Measurements from ENCODE around the gene RIPK1.
"Not testable (repeated sequence)": the region's sequence is repeated elsewhere in the genome, so short reads cannot be mapped to it uniquely, and the experiment has no call there.

Gene RIPK1

GRCh38 chr6:3022765-3023662 is 45.3 kb upstream of the RIPK1 start:
- H3K4me2 ChIP-seq (ENCODE audit: low read length), result peak overlapping the region; percentile 49
- no peaks in the 10 kb centered on the region for H4K20me1 ChIP-seq (ENCODE audit: insufficient read depth, low read length)
- H2AFZ ChIP-seq (ENCODE audit: low read depth, low read length), result no peak overlapping the region
- TF ChIP-seq, protein P1, sequence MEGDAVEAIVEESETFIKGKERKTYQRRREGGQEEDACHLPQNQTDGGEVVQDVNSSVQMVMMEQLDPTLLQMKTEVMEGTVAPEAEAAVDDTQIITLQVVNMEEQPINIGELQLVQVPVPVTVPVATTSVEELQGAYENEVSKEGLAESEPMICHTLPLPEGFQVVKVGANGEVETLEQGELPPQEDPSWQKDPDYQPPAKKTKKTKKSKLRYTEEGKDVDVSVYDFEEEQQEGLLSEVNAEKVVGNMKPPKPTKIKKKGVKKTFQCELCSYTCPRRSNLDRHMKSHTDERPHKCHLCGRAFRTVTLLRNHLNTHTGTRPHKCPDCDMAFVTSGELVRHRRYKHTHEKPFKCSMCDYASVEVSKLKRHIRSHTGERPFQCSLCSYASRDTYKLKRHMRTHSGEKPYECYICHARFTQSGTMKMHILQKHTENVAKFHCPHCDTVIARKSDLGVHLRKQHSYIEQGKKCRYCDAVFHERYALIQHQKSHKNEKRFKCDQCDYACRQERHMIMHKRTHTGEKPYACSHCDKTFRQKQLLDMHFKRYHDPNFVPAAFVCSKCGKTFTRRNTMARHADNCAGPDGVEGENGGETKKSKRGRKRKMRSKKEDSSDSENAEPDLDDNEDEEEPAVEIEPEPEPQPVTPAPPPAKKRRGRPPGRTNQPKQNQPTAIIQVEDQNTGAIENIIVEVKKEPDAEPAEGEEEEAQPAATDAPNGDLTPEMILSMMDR (IDR thresholded peaks at IDR 0.05; ENCODE audit: low read depth, low read length), result no peak
- no peak for TF ChIP-seq EZH2phosphoT487 (IDR thresholded peaks at IDR 0.05; ENCODE audit: low read depth)
- no peak overlapping the region for H3K9ac ChIP-seq (ENCODE audit: low read length)
- H3K4me1 ChIP-seq (ENCODE audit: low read length), result peaks cover 35% of the 10 kb centered on the region
- no peak overlapping the region for H3K27ac ChIP-seq (ENCODE audit: low read length)
- no peaks in the 10 kb centered on the region for H3K36me3 ChIP-seq (replicated peaks; ENCODE audit: low read depth, low read length)
- H3K9me3 ChIP-seq (ENCODE audit: insufficient read depth, low read length), result no peaks in the 10 kb centered on the region
- H3K27me3 ChIP-seq (ENCODE audit: low read depth, low read length), result no peaks in the 10 kb centered on the region
- H3K79me2 ChIP-seq (ENCODE audit: low read length), result no peaks in the 10 kb centered on the region
- no peak overlapping the region for H3K4me3 ChIP-seq (ENCODE audit: low read length)

- Histone ChIP-seq H3K36me3 (replicated peaks; ENCODE audit: low read depth, low read length) (no peaks in the 10 kb centered on the region), H2AFZ (ENCODE audit: low read depth, low read length) (peak overlapping the region; percentile 47; the same call in 1 of the 2 replicates), H3K4me3 (ENCODE audit: low read length) (peak overlapping the region; percentile 35), H3K9me3 (ENCODE audit: insufficient read depth, low read length) (no peaks in the 10 kb centered on the region), H4K20me1 (ENCODE audit: insufficient read depth, low read length) (no peaks in the 10 kb centered on the region), H3K79me2 (ENCODE audit: low read length) (no peaks in the 10 kb centered on the region), H3K27ac (ENCODE audit: low read length) (no peak overlapping the region), H3K4me1 (ENCODE audit: low read length) (peaks cover 35% of the 10 kb centered on the region), H3K9ac (ENCODE audit: low read length) (peak overlapping the region; percentile 31; the same call in 1 of the 2 replicates), H3K4me2 (ENCODE audit: low read length) (peak overlapping the region; percentile 49), H3K27me3 (ENCODE audit: low read depth, low read length) (no peaks in the 10 kb centered on the region)
- TF ChIP-seq, protein P1 (IDR thresholded peaks at IDR 0.05; ENCODE audit: low read depth, low read length), result no peak
- TF ChIP-seq EZH2phosphoT487 (IDR thresholded peaks at IDR 0.05; ENCODE audit: low read depth), result no peak
Observed at GRCh38 chr6:3023663-3024483, 44.4 kb upstream of the RIPK1 start.

DNA sequence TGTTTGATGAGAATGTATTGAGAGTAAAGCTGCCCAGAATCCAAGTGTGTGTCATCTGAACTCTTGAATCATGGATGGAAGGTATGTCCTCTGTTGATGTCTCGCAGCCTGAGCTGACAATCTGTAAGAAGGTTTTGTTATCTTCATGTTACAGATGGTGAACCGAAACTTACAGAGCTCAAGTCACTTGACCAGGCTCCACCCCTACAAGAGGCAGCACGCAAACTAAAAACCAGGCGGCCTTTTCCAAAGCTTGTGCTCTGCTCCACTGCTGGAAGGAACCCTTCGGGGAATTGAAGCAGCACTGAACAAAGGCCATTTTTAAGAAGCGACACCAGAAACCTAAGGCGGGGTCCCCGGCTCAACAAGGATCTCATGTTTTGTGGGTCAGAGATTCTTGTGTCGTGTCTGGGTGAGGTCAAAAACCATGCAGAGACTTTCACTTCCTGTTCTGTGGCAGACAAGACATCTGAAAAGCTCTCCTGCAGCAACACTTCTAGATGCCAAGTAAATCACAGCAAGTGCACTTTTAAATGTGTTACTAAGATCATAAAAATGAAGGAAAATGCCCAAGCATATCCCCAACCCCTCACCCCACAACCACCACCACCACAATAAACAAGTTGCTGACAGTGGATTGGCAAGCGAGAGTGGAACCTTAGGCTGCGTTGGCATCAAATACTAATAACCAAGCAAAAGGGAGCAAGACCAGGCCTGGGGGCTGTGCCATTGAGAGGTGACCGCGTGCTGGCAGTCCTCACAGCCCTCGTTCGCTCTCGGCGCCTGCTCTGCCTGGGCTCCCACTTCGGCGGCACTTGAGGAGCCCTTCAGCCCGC is 41.3 kb upstream of the RIPK1 start:
- peak overlapping the region; percentile 65; the same call in 1 of the 2 replicates for H2AFZ ChIP-seq (ENCODE audit: low read depth, low read length)
- no peaks in the 10 kb centered on the region for H3K36me3 ChIP-seq (replicated peaks; ENCODE audit: low read depth, low read length)
- no peak for TF ChIP-seq EZH2phosphoT487 (IDR thresholded peaks at IDR 0.05; ENCODE audit: low read depth)
- TF ChIP-seq, protein P1 (IDR thresholded peaks at IDR 0.05; ENCODE audit: low read depth, low read length), result no peak
- H3K9ac ChIP-seq (ENCODE audit: low read length), result peak overlapping the region; percentile 62
- H3K4me3 ChIP-seq (ENCODE audit: low read length), result peak overlapping the region; percentile 64
- H3K4me1 ChIP-seq (ENCODE audit: low read length), result peaks cover 41% of the 10 kb centered on the region
- H3K4me2 ChIP-seq (ENCODE audit: low read length), result peak overlapping the region; percentile 67
- H3K27me3 ChIP-seq (ENCODE audit: low read depth, low read length), result no peaks in the 10 kb centered on the region
- H3K79me2 ChIP-seq (ENCODE audit: low read length), result no peaks in the 10 kb centered on the region
- H3K27ac ChIP-seq (ENCODE audit: low read length), result peak overlapping the region; percentile 88
- H3K9me3 ChIP-seq (ENCODE audit: insufficient read depth, low read length), result no peaks in the 10 kb centered on the region
- no peaks in the 10 kb centered on the region for H4K20me1 ChIP-seq (ENCODE audit: insufficient read depth, low read length)

DNA sequence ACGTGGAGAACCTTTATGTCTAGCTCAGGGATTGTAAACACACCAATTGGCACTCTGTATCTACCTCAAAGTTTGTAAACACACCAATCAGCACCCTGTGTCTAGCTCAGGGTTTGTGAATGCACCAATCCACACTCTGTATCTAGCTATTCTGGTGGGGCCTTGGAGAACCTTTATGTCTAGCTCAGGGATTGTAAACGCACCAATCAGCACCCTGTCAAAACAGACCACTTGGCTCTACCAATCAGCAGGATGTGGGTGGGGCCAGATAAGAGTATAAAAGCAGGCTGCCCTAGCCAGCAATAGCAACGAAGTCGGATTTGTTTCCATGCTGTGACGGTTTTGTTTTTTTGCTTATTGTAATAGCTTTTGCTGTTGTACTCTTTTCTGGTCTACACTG is 40.1 kb upstream of the RIPK1 start:
- H3K27ac ChIP-seq (ENCODE audit: low read length); H3K36me3 ChIP-seq (replicated peaks; ENCODE audit: low read depth, low read length); H4K20me1 ChIP-seq (ENCODE audit: insufficient read depth, low read length); H2AFZ ChIP-seq (ENCODE audit: low read depth, low read length); H3K27me3 ChIP-seq (ENCODE audit: low read depth, low read length); H3K9ac ChIP-seq (ENCODE audit: low read length); H3K4me2 ChIP-seq (ENCODE audit: low read length); H3K9me3 ChIP-seq (ENCODE audit: insufficient read depth, low read length); H3K4me3 ChIP-seq (ENCODE audit: low read length); H3K79me2 ChIP-seq (ENCODE audit: low read length): not testable (repeated sequence)
- peaks cover 46% of the 10 kb centered on the region for H3K4me1 ChIP-seq (ENCODE audit: low read length)

All from OCI-LY3 (cell line).